Jurkat, Clone E6-1 (cell line): ENCODE measurements around the gene NFAM1.
A peak's percentile ranks its signal among the peaks of the same experiment; 100 is the strongest.

Experiments
- DNase-seq: peaks from one replicate; pipeline ENCODE4 v3.0.0-alpha.2; 2011; ENCODE audit warnings: low read depth, low spot score
- H3K4me3 ChIP-seq: 2 replicates; pipeline ENCODE4 v1.5.1; 2011; ENCODE audit warnings: mild to moderate bottlenecking, low read length, control low read depth, moderate library complexity

NFAM1 gene

GRCh38 chr22:42419243-42419881 is 12.8 kb downstream of the NFAM1 start:
- no peak for DNase-seq
- no peak overlapping the region for H3K4me3 ChIP-seq

GRCh38 chr22:42418811-42419242 is 13.4 kb downstream of the NFAM1 start:
- peak; percentile 68 for DNase-seq
- no peak overlapping the region for H3K4me3 ChIP-seq

GRCh38 chr22:42417645-42418305 is 14.4 kb downstream of the NFAM1 start:
- no peak for DNase-seq
- no peak overlapping the region for H3K4me3 ChIP-seq

- H3K4me3 ChIP-seq = no peak overlapping the region
- DNase-seq = no peak
These were observed 15.5 kb downstream of the NFAM1 start for GRCh38 chr22:42416671-42417230.

GRCh38 chr22:42414565-42415303 is 17.5 kb downstream of the NFAM1 start:
- DNase-seq = no peak
- no peak overlapping the region for H3K4me3 ChIP-seq

- no peak overlapping the region for H3K4me3 ChIP-seq
- DNase-seq = no peak
These were observed 18.2 kb downstream of the NFAM1 start for GRCh38 chr22:42414021-42414420.

- no peak for DNase-seq
- no peak overlapping the region for H3K4me3 ChIP-seq
These were observed 19.4 kb downstream of the NFAM1 start for GRCh38 chr22:42412744-42413333.

GRCh38 chr22:42410708-42411107 is 21.5 kb downstream of the NFAM1 start:
- H3K4me3 ChIP-seq = no peak overlapping the region
- DNase-seq = no peak

- no peak overlapping the region for H3K4me3 ChIP-seq
- no peak for DNase-seq
These were observed 23.2 kb downstream of the NFAM1 start for GRCh38 chr22:42408810-42409529.

GRCh38 chr22:42408276-42408675 is 23.9 kb downstream of the NFAM1 start:
- H3K4me3 ChIP-seq = no peak overlapping the region
- DNase-seq = no peak

- H3K4me3 ChIP-seq = no peak overlapping the region
- DNase-seq = no peak
These were observed 27.9 kb downstream of the NFAM1 start for GRCh38 chr22:42404266-42404665.

GRCh38 chr22:42401535-42402334 is 30.5 kb downstream of the NFAM1 start:
- no peak overlapping the region for H3K4me3 ChIP-seq
- DNase-seq = no peak

GRCh38 chr22:42400811-42401534 is 31.2 kb downstream of the NFAM1 start:
- no peak for DNase-seq
- H3K4me3 ChIP-seq = no peak overlapping the region

- peak; percentile 51 for DNase-seq
These were observed 32.6 kb downstream of the NFAM1 start for GRCh38 chr22:42399315-42400271.

GRCh38 chr22:42397332-42398249 is 34.6 kb downstream of the NFAM1 start:
- DNase-seq = no peak
- no peak overlapping the region for H3K4me3 ChIP-seq

More at GRCh38 chr22:42399315-42400271, 32.6 kb downstream of the NFAM1 start:
- H3K4me3 ChIP-seq = no peak overlapping the region
